GM19324 (cell line): ENCODE measurements around the gene RIPK3.
"Not testable (repeated sequence)": the region's sequence is repeated elsewhere in the genome, so short reads cannot be mapped to it uniquely, and the experiment has no call there.

Source experiments
- ATAC-seq: cut with Tn5 transposase; IDR thresholded peaks from one replicate; pipeline ENCODE4 v1.9.1; 2021; ENCODE audit warnings: mild to moderate bottlenecking, moderate library complexity; ENCODE audit not compliant: unreplicated experiment, low FRiP score

Gene RIPK3

GRCh38 chr14:24339284-24340151 lies at the start of gene RIPK3:
TSS of gene RIPK3 (minus strand) at chr14:24339991. CDS start at chr14:24339826, 165 bp downstream.
- ATAC-seq, result peak; percentile 91

- ATAC-seq, result no peak
Observed at GRCh38 chr14:24389226-24389848, 49.5 kb upstream of the RIPK3 start.

- ATAC-seq, result no peak
Observed at GRCh38 chr14:24388474-24389179, 48.8 kb upstream of the RIPK3 start.

GRCh38 chr14:24387579-24387978 lies 47.8 kb upstream of the RIPK3 start:
- ATAC-seq, result not testable (repeated sequence)

GRCh38 chr14:24387009-24387345 lies 47.2 kb upstream of the RIPK3 start:
- no peak for ATAC-seq

- no peak for ATAC-seq
Observed at GRCh38 chr14:24385524-24385923, 45.7 kb upstream of the RIPK3 start.

- no peak for ATAC-seq
Observed at GRCh38 chr14:24384169-24384568, 44.4 kb upstream of the RIPK3 start.

GRCh38 chr14:24382064-24382371 lies 42.2 kb upstream of the RIPK3 start:
- no peak for ATAC-seq

- no peak for ATAC-seq
Observed at GRCh38 chr14:24381363-24382063, 41.7 kb upstream of the RIPK3 start.

GRCh38 chr14:24379907-24380730 lies 40.3 kb upstream of the RIPK3 start:
- no peak for ATAC-seq

GRCh38 chr14:24378981-24379906 lies 39.5 kb upstream of the RIPK3 start:
- no peak for ATAC-seq

- ATAC-seq, result no peak
Observed at GRCh38 chr14:24378327-24378726, 38.5 kb upstream of the RIPK3 start.

GRCh38 chr14:24377657-24378056 lies 37.9 kb upstream of the RIPK3 start:
- no peak for ATAC-seq

- no peak for ATAC-seq
Observed at GRCh38 chr14:24377126-24377525, 37.3 kb upstream of the RIPK3 start.

- no peak for ATAC-seq
Observed at GRCh38 chr14:24376448-24377070, 36.8 kb upstream of the RIPK3 start.

GRCh38 chr14:24372701-24373416 lies 33.1 kb upstream of the RIPK3 start:
- no peak for ATAC-seq

- ATAC-seq, result not testable (repeated sequence)
Observed at GRCh38 chr14:24371605-24372004, 31.8 kb upstream of the RIPK3 start.

GRCh38 chr14:24370748-24371147 lies 31.0 kb upstream of the RIPK3 start:
- ATAC-seq, result no peak
